GM19372 (cell line): ENCODE results near the gene ITIH1.

Experiments
- ATAC-seq: cut with Tn5 transposase; IDR thresholded peaks from one replicate; pipeline ENCODE4 v1.9.1; 2021; ENCODE audit warnings: mild to moderate bottlenecking, low read depth, moderate library complexity; ENCODE audit not compliant: unreplicated experiment

ITIH1 gene

DNA sequence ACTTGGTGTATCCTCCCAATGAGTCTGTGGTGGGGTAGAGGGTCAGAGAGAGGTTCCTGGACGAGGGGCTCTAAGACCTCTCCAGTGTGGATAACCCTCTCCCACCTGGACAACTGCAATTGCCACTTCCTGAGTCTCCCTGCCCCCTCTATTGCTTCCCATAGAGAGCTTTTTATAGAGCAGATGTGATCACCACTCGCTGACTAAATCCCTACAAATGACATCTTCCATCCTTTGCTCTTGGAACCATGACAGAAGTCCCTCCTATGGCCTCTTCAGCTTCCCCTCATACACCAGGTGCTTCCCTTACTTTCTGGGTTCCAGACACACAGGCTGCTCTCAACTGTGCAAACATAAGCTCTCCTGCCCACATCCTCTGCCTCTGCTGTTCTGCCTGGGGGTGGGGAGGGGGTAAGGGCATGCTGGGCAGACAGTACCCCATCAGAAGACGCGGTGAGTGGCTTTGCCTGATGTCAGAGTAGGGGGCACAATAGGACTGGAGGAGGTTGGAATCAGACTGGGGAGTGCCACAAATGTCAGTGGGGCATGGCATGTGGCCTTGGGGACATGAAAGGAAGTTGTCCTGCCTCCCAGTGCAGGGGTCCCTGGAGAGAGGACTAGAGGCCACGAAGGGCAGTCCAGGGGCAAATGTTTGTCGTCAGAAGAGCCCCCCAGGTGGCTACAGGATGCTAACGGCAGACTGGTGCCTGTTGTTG is 32.4 kb downstream of the ITIH1 start:
- ATAC-seq: no peak

GRCh38 chr3:52810923-52811322 is 33.5 kb downstream of the ITIH1 start:
- no peak for ATAC-seq

GRCh38 chr3:52811452-52812011 is 34.1 kb downstream of the ITIH1 start:
- no peak for ATAC-seq

DNA sequence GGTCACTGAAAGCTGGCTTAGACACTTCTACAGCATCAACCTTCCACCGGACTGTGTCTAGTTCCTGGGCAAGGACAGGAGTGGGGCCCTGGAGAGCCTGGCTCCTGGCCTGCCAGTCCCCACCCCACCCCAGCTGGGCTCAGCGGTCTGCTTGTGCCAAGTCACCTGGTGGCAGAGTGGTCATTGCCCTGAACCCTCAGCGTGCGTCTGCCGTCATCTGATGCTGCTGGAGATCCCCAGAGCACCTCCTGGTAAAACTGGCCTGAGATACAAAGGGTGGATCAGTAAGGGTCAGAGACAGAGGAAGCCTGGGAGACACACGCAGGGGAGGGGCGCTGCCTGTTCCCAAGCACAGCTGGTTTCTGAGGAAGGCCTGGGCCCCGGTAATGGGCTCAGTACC is 36.4 kb downstream of the ITIH1 start:
- no peak for ATAC-seq

- ATAC-seq: no peak
Observed at GRCh38 chr3:52816199-52816598, 38.8 kb downstream of the ITIH1 start.

GRCh38 chr3:52816654-52817053 is 39.3 kb downstream of the ITIH1 start:
- no peak for ATAC-seq

DNA sequence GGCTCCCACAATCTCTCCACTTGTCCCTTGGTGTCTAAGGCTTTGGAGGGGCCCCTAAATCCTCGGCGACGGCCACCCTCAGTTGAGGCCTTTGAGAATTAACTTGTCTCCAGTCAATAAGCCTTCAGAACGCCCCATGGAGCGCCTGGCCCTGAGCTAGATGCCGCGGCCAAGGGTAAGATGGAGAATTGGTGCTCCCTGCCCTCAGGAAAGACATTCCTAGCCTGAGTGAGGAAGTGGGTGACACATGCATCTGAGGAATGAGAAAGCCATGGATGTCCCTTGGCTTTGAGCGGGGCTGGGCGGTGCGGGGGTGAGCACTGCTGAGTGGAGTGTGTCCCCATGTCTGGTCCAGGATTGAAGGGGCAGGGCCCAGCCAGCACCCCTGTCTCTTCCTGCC is 39.8 kb downstream of the ITIH1 start:
- ATAC-seq: no peak

GRCh38 chr3:52817860-52818259 is 40.5 kb downstream of the ITIH1 start:
- ATAC-seq: no peak

DNA sequence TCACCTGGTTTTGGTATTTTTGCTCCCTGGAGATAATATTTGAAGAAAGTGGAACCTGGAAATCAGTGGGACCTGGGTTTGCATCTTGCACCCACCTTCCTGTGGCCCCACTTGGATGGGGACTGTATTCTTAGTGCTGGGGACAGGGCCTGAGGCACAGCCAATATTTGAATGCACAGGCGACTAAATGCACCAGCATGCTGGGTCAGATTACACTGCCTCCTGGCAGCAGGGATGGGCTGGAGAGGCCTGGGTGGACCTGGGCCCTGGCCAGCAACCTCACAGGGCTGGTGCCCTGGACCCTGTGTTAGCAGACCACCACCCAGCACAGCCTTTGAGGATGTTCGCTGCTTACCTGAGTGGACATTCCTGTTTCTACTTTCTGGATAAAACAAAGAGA is 42.5 kb downstream of the ITIH1 start:
- no peak for ATAC-seq

- ATAC-seq: no peak
Observed at GRCh38 chr3:52820736-52821135, 43.3 kb downstream of the ITIH1 start.

- ATAC-seq: no peak
Observed at GRCh38 chr3:52822363-52822762, 45.0 kb downstream of the ITIH1 start.

GRCh38 chr3:52824037-52824436 is 46.6 kb downstream of the ITIH1 start:
- no peak for ATAC-seq

- ATAC-seq: no peak
Observed at GRCh38 chr3:52827441-52827840, 50.0 kb downstream of the ITIH1 start.

GRCh38 chr3:52827866-52828376 is 50.5 kb downstream of the ITIH1 start:
- no peak for ATAC-seq

DNA sequence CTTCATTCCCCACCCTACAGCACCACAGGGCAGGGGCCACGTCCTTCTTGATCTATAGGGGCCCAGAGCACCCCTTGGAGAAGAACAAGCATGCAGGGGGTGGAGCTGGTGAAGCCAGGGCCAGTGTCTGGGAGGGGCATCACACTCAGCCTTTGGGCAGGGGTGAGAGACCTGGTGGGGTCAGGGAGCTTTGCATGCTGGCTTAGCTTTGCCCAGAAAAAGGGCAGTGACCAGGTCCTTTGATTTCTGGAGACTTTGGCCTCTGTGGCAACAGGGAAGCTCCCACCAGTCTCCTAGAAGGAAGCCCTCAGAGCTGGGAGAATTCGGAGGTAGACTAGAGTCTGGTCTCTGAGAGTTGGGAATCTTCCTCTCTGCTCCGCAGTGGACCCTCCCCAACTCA is 52.1 kb downstream of the ITIH1 start:
- ATAC-seq: no peak

GRCh38 chr3:52829906-52830463 is 52.6 kb downstream of the ITIH1 start:
- no peak for ATAC-seq

DNA sequence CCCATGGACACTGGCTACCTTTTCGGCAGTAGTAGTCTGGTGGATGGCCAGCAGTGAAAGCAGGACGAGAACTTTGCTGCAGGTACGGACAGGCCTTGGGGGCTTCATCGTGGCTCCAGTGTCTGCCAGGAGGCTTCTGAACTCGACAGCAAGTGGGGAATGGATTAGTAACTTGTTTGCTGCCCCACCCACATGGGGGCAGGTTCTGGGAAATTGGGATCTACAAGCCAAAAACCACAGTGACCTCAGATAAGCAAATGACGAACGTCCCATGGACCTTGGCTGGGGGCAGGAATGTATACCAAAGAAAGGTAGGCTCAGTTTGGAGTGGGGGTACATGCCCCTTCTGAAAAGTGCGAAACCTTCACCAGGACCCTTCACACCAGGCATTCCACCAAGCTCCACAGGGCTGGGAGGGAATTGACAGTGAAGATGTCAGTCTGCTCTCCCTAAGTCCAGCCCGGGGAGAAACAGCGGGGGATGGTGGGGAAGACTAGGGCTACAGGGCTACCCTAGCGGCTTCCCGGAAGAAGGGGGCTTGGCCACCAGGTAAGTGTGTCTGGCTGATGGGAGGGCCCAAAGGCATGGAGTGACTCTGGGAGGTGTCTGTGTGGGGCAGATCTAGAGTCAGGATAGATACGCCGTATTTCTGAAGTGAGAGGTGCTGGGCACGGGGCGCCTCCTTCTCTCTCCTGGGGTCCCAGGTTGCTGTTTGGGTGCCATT is 53.3 kb downstream of the ITIH1 start, which contains the start of gene ITIH4:
TSS of gene ITIH4 (minus strand) at position 138 of the 724 bp plus-strand sequence. CDS start at position 108, 30 bp downstream.
- ATAC-seq: no peak

DNA sequence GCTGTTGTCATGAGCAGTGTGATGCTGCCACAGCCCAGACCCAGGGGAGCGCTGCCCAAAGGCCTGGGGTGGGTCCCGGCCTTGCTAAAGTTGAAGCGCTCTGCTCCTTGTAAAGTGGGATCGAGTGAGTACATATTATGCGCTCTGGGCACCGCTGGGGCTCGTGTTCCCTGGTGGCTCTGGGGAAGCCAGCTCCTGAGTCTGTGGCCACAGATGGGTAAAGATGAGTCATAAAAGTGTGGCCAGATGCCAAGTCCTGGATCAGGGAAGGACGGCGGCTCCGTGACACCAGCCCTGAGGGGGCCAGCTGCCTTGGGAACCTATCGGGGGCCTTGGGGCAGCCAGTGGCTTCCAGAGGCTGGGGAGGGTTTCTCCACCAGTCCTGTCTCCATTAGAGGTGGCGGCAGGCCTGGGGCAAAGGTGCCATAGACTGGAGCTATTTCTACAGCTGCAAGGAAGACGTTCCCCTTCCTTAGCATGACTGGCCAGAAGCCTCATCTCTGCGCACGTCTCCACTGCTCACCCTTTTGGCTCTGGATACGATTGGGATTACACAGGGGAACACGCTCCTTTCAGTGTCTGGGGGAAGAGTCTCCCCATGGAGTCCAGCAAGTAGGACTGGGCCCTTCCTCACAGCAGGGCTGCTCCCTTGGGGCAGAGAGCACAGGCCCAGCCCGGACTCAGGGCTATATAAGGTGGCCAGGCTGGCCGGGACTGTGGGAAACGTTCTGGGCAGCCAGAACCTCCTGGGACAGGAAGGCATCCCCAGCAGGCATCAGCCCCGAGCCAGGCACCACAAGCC is 54.3 kb downstream of the ITIH1 start:
- no peak for ATAC-seq

- no peak for ATAC-seq
Observed at GRCh38 chr3:52833202-52833601, 55.8 kb downstream of the ITIH1 start.

DNA sequence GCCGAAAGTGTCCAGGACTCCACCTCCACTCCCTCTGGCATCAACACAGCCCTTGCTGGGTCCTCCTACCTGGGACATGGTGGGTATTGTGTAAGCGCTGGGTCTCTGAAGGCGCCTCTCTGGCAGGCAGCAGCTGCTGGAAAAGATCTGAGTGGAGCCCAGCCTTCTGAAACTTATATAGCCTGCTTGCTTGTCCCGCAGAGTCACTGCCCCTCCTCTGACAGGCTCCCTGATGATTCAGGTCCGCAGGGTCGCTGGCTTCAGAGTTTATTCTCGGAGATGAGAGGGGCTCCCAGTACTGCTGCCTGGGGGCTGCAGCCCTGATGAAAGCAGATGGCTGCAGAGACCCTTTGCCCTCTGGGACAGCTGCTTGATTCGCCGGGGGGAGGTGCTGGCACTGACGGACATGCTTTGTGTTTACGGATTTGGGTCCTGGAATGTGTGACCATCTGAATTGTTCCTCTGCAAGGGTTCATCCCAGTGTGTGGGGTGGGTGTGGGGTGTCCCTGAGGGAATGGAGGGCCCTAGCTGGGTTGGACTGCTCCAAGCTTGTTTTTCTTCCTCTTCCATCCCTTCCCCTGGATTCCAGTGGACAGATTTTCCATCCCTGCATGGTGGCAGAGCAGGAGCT is 57.6 kb downstream of the ITIH1 start, which contains the start of gene MUSTN1:
TSS of gene MUSTN1 (minus strand) at position 149 of the 631 bp plus-strand sequence. CDS start at position 78, 71 bp downstream.
- no peak for ATAC-seq
